T follicular helper cell (primary cell): ENCODE measurements around the gene VAPB.

Experiments used
- DNase-seq: peaks from one replicate; pipeline ENCODE4 v3.0.0-alpha.2; 2020; ENCODE audit warnings: low read depth

VAPB gene

DNA sequence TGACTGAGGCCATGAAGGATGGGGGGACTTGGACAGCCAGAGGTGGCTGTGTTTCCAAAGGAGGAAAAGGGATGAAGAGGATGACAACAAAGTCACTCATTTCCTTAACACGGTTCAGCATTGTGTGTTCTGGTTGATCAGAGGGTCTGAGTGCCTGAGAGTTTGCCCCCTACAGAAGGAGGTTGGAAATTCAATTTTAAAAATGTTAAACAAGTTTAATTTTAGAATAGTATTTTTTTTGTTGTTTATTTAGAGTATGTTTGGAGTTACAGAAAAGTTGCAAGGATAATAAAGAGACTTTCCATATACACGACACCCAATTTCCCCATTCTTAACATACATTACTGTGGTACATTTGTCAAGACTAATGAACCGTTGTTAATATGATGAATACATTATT, 10.3 kb upstream of the VAPB start:
- no peak for DNase-seq

DNA sequence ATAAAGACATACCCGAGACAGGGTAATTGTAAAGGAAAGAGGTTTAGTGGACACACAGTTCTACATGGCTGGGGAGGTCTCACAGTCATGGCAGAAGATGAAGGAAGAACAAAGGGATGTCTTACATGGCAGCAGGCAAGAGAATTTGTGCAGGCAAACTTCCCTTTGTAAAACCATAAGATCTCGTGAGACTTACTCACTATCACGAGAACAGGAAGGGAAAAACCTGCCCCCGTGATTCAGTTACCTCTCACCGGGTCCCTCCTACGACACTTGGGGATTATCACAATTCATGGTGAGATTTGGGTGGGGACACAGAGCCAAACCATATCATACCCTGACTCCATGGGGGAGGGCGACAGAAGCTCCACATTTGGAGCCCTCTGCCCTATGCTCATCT, 7.4 kb upstream of the VAPB start:
- no peak for DNase-seq

DNA sequence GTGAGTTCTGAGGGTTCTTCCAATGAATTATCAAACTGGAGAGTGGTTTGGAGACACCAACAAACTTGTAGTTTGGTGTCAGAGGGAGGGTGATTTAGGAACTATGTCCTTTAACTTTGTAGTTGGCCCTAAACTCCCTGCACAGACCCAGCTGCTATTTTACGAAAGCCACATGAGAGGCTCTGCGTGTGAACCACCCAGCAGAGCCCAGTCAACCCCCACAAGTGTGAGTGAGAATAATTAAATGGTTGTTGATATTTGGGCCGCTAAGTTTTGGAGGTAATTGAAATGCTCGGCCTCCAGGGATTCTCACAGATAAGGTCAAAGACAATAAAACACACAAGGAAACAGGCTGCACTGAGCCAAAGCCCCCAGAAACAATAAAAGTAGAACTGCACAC, 6.9 kb upstream of the VAPB start:
- no peak for DNase-seq

DNA sequence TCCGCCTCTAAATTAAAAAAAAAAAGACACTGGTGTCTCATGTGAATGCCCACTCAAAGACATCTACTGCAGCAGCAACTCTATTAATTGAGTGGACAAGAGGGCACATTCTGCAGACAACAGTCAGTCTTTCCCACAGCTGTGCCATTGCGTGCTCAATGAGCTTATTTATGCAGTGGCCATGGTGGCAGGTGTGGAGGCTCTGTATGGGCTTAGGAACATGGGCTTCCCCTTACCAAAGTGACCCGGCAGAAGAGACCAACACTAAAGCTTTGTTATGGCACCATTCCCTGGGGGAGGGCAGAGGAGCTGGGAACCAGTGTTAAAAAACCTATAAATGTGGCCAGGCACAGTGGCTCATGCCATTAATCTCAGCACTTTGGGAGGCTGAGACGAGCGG, 4.2 kb upstream of the VAPB start:
- DNase-seq, result no peak

DNA sequence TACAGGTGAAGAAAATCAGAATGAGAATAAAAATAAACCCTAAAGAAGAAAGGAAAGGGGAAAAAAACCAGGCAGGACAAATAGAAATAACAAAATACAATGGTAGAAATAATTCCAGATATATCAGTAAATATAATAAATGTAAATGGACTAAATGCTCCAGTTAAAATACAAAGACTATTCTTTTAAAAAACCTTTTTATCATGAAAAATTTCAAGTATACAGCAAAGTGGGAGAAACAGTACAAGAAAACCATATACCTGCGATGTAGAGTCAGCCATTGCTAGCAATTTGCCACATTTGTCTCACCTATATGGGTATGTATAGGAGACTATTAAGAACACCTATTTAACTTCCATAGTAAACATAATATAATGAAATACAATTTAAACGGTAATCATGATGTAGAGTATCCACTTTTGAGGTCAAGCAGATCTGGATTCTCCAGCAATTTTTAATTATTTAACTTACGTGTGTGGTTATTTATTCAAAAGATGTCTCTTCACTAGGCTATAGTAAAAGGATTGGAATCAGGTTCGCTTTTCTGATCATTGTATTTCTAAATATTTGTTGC, 914 bp upstream of the VAPB start:
- DNase-seq, result no peak

DNA sequence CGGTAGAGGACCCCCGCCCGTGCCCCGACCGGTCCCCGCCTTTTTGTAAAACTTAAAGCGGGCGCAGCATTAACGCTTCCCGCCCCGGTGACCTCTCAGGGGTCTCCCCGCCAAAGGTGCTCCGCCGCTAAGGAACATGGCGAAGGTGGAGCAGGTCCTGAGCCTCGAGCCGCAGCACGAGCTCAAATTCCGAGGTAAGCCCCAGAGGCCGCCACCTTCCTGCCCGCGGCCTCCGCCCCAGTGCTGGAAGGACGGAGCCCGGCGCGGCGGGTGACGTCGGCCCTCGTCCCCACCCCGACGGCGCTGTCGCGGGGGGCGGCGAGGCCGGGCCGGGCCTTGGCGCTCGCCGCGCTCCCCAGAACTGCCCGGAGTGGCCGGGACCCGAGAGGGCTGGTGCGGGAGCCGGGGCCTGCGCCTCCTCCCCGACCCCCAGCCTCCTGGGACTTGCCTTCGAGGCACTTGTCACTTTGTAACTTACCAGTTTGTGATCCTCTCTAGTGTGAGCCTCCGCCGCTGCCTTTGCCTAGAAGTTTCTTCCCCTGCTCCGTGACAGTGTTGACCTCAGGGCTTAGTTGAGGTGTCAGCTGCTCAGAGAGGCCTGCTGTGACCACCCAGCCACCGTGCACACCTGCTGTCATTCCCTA, 417 bp downstream of the VAPB start:
- DNase-seq, result no peak

DNA sequence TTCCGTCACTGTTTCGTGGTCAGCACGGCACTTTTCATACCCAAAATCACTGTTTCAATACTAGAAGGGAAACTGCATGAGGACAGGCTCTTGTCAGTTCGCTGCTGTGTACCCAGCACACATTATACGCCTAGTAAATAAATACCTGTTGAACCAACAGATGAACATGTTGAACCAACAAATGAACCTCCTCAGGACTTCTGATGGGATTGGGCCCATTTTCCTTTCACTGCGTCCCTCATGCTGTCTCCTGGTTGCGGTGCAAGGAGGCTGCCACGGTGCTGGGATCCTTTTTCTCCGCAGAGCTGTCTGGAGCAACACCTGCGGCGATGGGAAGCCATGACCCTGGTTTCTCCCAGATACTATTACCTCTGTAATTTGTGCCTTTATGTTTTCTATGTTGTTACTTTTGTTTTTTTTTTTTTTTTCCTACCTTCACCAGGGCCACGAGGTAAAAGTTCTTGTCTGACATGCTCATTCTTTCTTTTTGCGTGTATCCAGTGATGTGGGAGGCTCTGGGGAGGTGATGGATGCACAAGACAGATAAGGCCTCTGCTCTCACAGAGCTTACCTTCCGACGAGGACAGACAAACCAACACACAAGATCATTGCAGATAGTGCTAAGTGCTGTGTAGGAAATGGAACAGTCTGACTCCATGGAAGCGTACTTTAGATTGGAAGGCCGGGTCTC, 1.1 kb downstream of the VAPB start:
- no peak for DNase-seq

DNA sequence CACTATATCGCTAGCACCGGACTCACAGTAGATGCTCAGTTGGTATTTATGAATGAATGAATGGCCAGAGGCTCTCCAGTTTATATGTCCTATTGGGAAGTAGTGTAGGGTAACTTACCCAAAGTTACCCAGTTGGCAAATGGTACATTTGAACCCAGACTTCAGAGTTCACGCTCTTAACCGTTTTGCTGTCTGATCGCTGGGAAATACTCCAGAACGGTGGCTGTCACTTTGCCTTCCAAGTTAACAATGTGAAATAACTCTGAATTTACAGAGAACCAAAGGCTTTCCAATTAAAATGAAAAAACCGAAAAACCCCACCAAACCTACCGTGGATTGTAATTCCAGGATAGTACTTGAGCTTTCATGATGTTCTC, 1.6 kb downstream of the VAPB start:
- no peak for DNase-seq

DNA sequence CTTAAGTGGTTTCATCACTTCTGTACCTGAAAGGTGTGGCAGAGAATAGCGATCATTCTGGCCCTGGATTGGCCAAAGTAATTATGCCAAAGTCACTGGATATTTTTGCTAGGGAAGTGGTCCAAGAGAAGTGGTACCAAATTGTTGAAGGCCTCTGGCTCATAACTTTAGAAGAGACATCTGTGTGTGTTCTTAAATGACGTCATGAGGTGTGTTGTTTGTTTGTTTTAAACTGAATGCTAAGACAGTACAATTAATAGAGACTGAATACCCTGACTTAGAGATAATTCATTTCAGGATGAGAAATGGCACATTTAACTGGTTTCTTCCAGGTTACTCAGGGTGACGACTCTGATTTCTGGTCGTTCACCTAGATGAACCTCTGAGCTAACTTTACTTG, 3.3 kb downstream of the VAPB start:
- no peak for DNase-seq

DNA sequence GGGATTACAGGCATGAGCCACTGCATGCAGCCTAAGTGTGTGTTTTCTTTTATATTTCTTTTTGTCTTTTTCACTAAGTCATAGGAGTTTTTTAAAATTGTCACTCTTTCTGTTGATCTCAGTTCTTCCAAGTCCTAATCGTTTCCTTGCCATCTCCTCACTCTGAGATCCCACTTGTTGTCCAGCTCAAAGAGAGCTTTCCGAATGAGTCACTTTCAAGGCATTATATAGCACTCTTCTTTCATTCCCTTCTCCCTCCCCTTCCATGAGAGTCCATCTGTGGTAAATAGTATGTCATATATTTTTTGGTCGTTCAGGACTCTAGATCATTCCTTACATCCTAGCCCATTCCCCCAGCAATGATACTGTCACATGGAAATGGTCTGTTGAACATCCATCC, 4.3 kb downstream of the VAPB start:
- DNase-seq, result no peak

DNA sequence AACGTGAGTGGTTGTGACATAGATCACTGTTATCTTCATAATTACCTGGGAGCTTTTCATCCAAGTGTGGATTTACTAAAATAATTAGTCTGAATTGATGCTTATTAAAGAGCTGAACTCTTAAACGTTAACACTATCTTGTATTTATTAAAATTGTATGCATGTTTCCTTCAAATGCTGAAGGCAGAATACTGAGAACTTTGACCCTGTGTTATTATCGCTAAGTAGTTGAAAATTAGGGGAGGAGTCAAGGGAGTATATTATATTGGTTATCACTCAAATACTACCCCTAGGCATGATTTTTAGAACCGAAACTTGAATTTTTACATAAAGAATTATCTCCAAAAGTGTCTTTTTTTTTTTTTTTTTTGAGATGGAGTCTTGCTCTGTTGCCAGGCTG, 5.8 kb downstream of the VAPB start:
- no peak for DNase-seq

DNA sequence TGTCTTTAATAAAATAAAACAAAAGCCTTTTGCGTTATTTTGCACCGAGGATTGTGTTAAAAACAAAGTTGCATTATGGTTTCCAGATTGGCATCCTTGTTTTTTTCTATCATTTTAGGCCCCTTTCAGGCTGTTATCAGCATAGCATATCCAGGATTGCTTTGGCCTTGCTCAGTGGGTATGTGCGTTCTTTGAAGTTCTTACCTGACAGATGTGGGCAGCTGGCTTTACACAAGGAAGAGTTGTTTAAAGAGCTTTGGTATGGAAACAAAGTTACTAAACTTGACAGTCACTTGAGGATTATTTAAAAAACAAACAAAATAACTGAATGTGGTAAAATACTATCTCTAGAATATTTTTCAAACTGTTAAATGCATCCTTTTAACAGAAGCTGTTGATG, 6.6 kb downstream of the VAPB start:
- no peak for DNase-seq

DNA sequence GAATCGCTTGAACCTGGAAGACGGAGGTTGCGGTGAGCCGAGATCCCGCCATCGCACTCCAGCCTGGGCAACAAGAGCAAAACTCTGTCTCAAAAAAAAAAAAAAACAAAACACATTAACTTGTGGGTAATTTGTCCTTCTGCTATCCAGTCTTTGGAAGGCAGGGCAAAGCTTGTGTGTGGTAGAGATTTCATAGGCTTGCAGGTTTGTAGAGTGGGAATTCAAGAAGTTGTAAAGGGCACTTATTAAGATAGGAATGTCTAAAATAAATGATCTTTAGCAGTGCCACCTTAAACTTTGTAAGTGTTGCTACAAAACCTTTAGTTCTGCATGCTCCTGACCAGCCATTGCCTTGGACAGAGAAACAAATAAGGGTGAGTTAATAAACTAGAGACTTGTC, 8.4 kb downstream of the VAPB start:
- no peak for DNase-seq

DNA sequence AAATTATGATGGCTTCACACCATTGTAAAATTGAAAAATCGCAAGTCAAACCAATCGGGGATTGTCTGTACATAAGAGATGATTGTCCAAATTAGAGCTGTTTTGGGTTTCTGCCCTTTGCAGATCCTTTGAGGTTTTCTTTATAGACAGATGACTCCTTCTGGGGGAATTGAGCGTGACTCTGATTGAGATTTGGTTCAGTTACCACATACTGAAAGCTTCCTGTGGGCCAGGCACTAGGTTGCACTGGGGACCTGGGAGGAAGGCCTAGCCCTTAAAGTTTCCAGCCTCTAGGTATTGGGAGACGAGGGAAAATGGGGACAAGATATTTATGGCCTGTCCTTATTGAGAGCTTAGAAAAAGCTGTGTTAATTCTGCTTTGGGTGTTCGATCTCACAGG, 9.2 kb downstream of the VAPB start:
- no peak for DNase-seq

DNA sequence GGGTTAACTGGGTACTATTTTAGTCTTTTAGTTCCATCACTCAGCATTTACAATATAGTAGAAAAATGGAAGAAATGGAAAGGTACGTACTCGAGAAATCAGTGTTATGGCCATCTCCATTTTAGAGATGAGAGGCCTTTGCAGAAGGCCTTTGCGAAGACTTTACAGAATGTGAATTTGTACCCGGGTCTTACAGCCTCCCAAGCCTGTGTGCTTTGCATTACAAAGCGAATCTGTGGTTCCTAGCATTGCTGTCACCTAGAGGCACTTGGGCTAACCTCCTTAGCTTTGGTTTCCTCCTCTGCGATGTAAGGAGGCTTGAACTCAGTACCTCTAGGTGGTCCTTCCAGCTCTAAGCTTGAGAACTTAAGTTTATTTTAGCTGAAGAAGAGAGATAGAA, 10.9 kb downstream of the VAPB start:
- DNase-seq, result no peak

DNA sequence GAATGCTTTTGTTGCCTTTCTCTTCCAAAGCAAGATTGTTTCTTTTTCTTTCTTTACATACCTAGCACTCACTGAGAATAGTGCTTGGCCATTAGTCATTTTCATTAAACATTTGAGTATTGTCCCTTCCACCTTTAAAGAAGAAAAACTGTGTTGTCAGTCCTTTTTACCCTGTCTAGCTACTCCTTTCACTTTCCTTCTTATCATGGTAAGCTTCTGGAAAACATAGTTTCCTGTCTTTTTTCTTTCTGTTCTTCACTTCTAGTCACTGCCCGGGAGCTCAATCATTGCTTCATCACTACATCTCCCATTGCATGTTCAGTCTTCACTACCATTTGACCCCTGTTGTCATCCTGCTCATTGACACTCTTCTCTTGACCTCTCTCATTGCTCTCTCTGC, 12.1 kb downstream of the VAPB start:
- DNase-seq, result no peak

DNA sequence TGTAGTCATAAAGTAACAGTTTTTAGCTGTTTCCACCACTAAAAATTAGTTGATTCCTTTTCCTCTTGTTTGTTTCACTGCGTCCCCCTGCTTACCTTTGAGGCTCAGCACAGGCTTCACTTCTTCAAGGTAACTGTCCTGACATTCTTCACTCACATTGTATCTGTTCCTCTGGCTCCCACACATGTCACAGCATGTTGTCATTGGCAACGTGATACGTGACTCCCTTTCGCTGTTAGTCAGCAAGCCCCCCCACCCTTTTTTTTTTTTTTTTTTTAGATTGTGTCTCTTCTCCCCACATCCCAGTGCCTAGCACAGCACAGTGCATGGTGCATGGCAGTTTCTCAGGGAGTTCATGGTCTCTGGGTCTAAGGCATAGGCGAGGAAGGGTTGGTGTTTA, 13.3 kb downstream of the VAPB start:
- DNase-seq, result no peak

DNA sequence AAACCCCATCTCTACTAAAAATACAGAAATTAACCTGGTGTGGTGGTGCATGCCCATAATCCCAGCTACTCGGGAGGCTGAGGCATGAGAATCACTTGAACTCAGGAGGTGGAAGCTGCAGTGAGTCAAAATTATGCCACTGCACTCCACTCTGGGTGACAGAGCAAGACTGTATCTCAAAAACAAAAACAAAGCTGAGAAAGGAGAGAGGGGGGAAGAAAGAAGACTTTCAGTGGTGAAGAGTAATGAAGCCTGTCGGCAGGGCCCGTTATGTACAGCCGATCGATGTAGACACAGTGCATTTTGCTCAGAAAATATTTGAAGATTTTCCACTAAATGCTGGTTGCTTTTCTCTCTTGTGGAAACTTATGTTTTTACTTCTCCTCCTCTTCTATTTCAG, 13.8 kb downstream of the VAPB start:
- DNase-seq, result no peak

DNA sequence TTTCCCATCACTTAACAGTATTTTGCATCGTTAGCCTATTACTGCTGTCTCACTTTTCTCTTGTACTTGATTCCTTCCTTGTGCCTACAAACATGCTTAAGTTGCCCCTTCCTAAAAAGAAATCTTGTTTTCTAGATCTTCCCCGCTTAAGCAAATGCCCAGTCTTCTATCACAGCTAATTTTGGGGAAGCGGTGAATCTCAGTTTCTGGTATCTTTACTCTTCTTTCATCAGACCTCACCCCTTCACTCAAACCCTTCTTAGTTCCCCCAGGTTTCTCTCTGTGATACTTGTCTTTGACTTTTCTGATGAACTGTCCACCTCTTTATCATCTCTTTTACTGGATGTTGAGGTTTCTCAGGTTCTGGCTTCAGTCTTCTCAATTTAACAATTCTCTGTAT, 14.2 kb downstream of the VAPB start:
- DNase-seq, result no peak

DNA sequence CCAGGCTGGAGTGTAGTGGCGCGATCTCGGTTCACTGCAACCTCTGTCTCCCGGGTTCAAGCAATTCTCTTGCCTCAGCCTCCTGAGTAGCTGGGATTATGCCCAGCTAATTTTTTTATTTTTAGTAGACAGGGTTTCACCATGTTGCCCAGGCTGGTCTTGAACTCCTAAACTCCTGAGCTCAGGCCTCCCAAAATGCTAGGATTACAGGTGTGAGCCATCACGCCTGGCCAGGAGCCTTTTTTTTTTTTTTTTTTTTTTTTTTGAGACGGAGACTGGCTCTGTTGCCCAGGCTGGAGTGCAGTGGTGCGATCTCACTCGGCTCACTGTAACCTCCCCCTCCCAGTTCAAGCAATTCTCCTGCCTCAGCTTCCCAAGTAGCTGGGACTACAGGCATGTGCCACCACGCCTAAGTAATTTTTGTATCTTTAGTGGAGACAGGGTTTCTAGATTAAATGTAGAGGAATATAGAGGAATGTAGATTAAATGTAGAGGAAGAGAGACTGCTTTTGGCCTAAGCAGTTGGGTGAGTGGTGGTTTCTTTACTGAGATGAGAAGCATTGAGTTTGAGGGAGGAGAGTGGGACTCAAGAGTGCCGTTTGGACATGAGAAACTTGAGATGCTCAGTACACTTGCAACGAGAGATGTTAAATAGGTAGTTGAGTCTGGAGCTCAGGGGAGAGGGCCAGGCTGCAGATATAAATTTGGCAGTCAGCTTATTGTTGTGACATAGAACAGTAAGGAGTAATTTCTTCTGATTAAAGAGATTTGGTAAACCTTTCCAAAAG, 16.7 kb downstream of the VAPB start:
- no peak for DNase-seq

DNA sequence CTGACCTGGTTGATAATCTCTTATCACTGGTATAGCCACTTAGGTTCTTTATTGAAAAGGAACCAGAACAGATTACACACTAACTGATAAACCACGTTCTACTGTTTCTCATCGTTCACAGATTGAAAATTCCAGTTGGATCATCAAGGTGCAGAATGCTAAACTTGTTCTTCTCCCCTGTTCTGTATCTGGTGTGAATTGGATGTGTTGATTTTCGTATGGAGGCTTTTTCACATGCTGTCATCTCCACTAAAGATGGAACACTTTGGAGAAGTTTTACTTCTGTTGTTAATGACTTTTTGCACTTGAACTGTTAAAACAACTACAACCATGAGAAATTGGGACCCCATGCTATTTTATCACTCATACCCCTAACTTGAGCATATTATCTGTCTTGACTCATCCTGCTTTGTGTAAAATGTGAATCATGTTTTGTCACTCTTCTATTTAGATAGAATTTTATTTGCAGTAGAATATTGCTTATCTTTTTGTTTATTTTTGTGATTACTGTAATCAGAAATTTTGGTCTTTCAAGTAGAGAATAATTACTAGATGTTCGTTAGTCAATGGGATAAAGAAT, 17.5 kb downstream of the VAPB start:
- no peak for DNase-seq

DNA sequence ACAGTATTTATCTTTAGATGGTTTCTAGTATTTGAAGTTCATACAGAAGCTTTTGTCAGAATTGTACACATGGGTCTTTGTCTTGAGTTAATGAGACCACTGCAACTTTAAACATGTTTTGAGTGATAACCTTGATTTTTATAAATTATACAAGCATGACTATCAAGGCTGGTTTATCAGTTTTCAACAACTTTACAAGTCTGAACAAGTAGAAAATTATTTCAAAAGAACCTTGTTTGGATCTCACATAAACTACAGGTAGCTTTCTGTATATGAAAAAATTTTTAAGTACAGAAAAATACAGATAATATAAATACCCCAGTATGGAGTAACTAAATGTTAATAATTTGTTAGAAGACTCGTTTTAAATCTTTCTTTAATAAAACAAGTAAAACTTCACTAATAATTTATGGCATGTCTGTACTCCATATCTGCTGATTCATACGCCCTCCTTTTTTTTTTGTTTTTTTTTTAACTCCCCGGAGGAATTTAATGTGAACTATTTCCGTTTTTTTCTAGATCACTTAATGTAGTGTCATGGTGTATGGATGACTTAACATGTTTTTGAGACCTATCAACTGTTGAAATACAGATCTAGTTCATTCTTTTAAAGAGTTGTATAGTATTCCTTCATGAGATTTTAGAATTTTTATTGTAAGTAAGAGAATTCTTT, 18.3 kb downstream of the VAPB start:
- DNase-seq, result no peak
